H9 (cell line): ENCODE data around the gene NLN. TPM values are rescaled to one million over a fixed set of nuclear protein-coding genes. Genes with fewer than 3 reads are reported as not detected.

ENCODE experiments used
- DNase-seq: peaks from one replicate; pipeline ENCODE4 v3.0.0-alpha.2; 2017
- H2AFZ ChIP-seq: one replicate; pipeline ENCODE4 v1.6.1; 2013; ENCODE audit warnings: mild to moderate bottlenecking, low read length, control low read depth, moderate library complexity
- H2AK5ac ChIP-seq: 2 replicates; pipeline ENCODE4 v1.6.1; 2013; ENCODE audit warnings: low read length, control low read depth, mixed read lengths; ENCODE audit not compliant: insufficient read length
- H2BK120ac ChIP-seq: one replicate; pipeline ENCODE4 v1.6.1; 2013; ENCODE audit warnings: low read depth, mild to moderate bottlenecking, low read length, control low read depth, inconsistent platforms; ENCODE audit not compliant: poor library complexity, severe bottlenecking
- H2BK12ac ChIP-seq: 2 replicates; pipeline ENCODE4 v1.6.1; 2013; ENCODE audit warnings: low read length, control low read depth, mixed read lengths, low read depth; ENCODE audit not compliant: insufficient read length
- H2BK15ac ChIP-seq: 2 replicates; pipeline ENCODE4 v1.6.1; 2013; ENCODE audit warnings: low read depth, low read length, control low read depth
- H2BK20ac ChIP-seq: one replicate; pipeline ENCODE4 v1.6.1; 2013; ENCODE audit warnings: low read depth, mild to moderate bottlenecking, low read length, control low read depth, inconsistent platforms; ENCODE audit not compliant: poor library complexity, severe bottlenecking
- H2BK5ac ChIP-seq: 2 replicates; pipeline ENCODE4 v1.6.1; 2013; ENCODE audit warnings: low read length, control low read depth, mixed read lengths; ENCODE audit not compliant: insufficient read length
- H3K14ac ChIP-seq: 2 replicates; pipeline ENCODE4 v1.6.1; 2013; ENCODE audit warnings: low read length, control low read depth; ENCODE audit not compliant: insufficient read depth
- H3K18ac ChIP-seq: 2 replicates; pipeline ENCODE4 v1.6.1; 2013; ENCODE audit warnings: low read depth, mild to moderate bottlenecking, mixed read lengths, low read length, control low read depth; ENCODE audit not compliant: insufficient read length
- H3K23ac ChIP-seq: 2 replicates; pipeline ENCODE4 v1.6.1; 2013; ENCODE audit warnings: low read length, control low read depth, mixed read lengths, low read depth; ENCODE audit not compliant: insufficient read length
- H3K23me2 ChIP-seq: 2 replicates; pipeline ENCODE4 v1.6.1; 2013; ENCODE audit warnings: low read depth, mild to moderate bottlenecking, mixed read lengths, low read length, control low read depth; ENCODE audit not compliant: insufficient read length, poor library complexity, severe bottlenecking
- H3K27ac ChIP-seq: 2 replicates; pipeline ENCODE4 v1.5.1; 2013; ENCODE audit warnings: low read length, control low read depth, mixed read lengths, low read depth; ENCODE audit not compliant: insufficient read length
- H3K27me3 ChIP-seq: 2 replicates; pipeline ENCODE4 v1.6.1; 2013; ENCODE audit warnings: low read length, control low read depth, inconsistent platforms; ENCODE audit not compliant: insufficient read depth
- H3K4ac ChIP-seq: 2 replicates; pipeline ENCODE4 v1.6.1; 2013; ENCODE audit warnings: low read depth, mild to moderate bottlenecking, control low read depth, inconsistent platforms, low read length, moderate library complexity
- H3K4me1 ChIP-seq: 2 replicates; pipeline ENCODE4 v1.6.1; 2013; ENCODE audit warnings: low read length, control low read depth, inconsistent platforms; ENCODE audit not compliant: insufficient read depth
- H3K4me2 ChIP-seq: 2 replicates; pipeline ENCODE4 v1.6.1; 2013; ENCODE audit warnings: low read length, control low read depth, mixed read lengths; ENCODE audit not compliant: insufficient read length, insufficient read depth
- H3K56ac ChIP-seq: 2 replicates; pipeline ENCODE4 v1.6.1; 2013; ENCODE audit warnings: low read depth, mild to moderate bottlenecking, mixed read lengths, low read length, control low read depth; ENCODE audit not compliant: insufficient read length
- H3K79me1 ChIP-seq: 2 replicates; pipeline ENCODE4 v1.6.1; 2013; ENCODE audit warnings: low read depth, mild to moderate bottlenecking, moderate library complexity, low read length, control low read depth, inconsistent platforms; ENCODE audit not compliant: insufficient read depth, poor library complexity, severe bottlenecking
- H3K79me2 ChIP-seq: 2 replicates; pipeline ENCODE4 v1.6.1; 2013; ENCODE audit warnings: low read length, control low read depth, inconsistent platforms; ENCODE audit not compliant: insufficient read depth
- H3K9ac ChIP-seq: 2 replicates; pipeline ENCODE4 v1.6.1; 2013; ENCODE audit warnings: low read length, control low read depth, mixed read lengths; ENCODE audit not compliant: insufficient read length; ENCODE audit errors: extremely low read depth
- H3K9me3 ChIP-seq: one replicate; pipeline ENCODE4 v1.6.1; 2013; ENCODE audit warnings: low read depth, low read length, inconsistent platforms; ENCODE audit not compliant: control insufficient read depth
- H3T11ph ChIP-seq: one replicate; pipeline ENCODE4 v1.6.1; 2013; ENCODE audit warnings: mild to moderate bottlenecking, low read length, control low read depth, inconsistent platforms
- H4K20me1 ChIP-seq: one replicate; pipeline ENCODE4 v1.6.1; 2013; ENCODE audit not compliant: control insufficient read depth, insufficient read length, insufficient read depth
- H4K5ac ChIP-seq: 2 replicates; pipeline ENCODE4 v1.6.1; 2013; ENCODE audit warnings: low read depth, mild to moderate bottlenecking, mixed read lengths, low read length, control low read depth; ENCODE audit not compliant: insufficient read length
- H4K8ac ChIP-seq: replicated peaks from 2 replicates; pipeline ENCODE4 v1.6.1; 2013; ENCODE audit warnings: low read length, control low read depth, mixed read lengths, low read depth; ENCODE audit not compliant: insufficient read length
- H4K91ac ChIP-seq: 2 replicates; pipeline ENCODE4 v1.6.1; 2013; ENCODE audit warnings: low read depth, mild to moderate bottlenecking, moderate library complexity, mixed read lengths, low read length, control low read depth; ENCODE audit not compliant: insufficient read length
- H3K27ac Mint-ChIP-seq, 3 experiments: 2 replicates in 2 of 3; 3 replicates in 1 of 3; pipeline ENCODE4 v1.8.0; 2020 to 2021; ENCODE audit warnings: mixed read lengths in 3 of 3, mild to moderate bottlenecking in 1 of 3, moderate library complexity in 1 of 3
- H3K27me3 Mint-ChIP-seq: 2 replicates; pipeline ENCODE4 v1.8.0; 2021; ENCODE audit warnings: low read depth, mild to moderate bottlenecking, moderate library complexity, mixed read lengths
- H3K36me3 Mint-ChIP-seq, 3 experiments: 2 replicates in 2 of 3; 3 replicates in 1 of 3; pipeline ENCODE4 v1.8.0; 2020 to 2021; ENCODE audit warnings: low read depth in 3 of 3, mixed read lengths in 3 of 3; ENCODE audit not compliant: insufficient read depth in 1 of 3
- H3K4me1 Mint-ChIP-seq, 2 experiments: 2 replicates each; pipeline ENCODE4 v1.8.0; 2020; ENCODE audit warnings: mixed read lengths in 2 of 2
- H3K4me3 Mint-ChIP-seq, 2 experiments: 2 replicates in 1 of 2; 3 replicates in 1 of 2; pipeline ENCODE4 v1.8.0; 2020 to 2021; ENCODE audit warnings: mild to moderate bottlenecking in 2 of 2, mixed read lengths in 2 of 2, moderate library complexity in 1 of 2
- H3K9me3 Mint-ChIP-seq, 2 experiments: 2 replicates in 1 of 2; 3 replicates in 1 of 2; pipeline ENCODE4 v1.8.0; 2020; ENCODE audit warnings: mild to moderate bottlenecking in 2 of 2, mixed read lengths in 2 of 2, moderate library complexity in 1 of 2
- CTCF ChIP-seq: fragments of 200-600 bp; sonication (generic); conservative IDR thresholded peaks from 3 replicates; pipeline ENCODE4 v1.8.0; 2021; ENCODE audit warnings: antibody characterized with exemption, mild to moderate bottlenecking
- WGBS: extraction: QIAGEN DNeasy Blood & Tissue Kit; methylation state at CpG from one replicate; pipeline ENCODE4 v1.1.7; 2013; ENCODE audit warnings: missing lambda C conversion rate, low lambda C conversion rate, mixed read lengths; ENCODE audit not compliant: insufficient read length; ENCODE audit errors: extremely low coverage; 5-methylcytosine and 5-hydroxymethylcytosine counted together
- total RNA-seq: library from RNA; stranded (reverse); gene quantifications from 2 replicates; pipeline ENCODE4 v1.2.1, GENCODE V29; 2021

Gene NLN
- total RNA-seq, 1 experiment from 2014 or later: 137 TPM

- Histone ChIP-seq H3K9ac (no peak overlapping the region), H3K27me3 (no peaks in the 10 kb centered on the region), H2BK5ac (no peak overlapping the region), H3K23me2 (no peaks in the 10 kb centered on the region), H2BK12ac (no peak overlapping the region), H2BK15ac (no peak overlapping the region), H4K20me1 (no peaks in the 10 kb centered on the region), H4K91ac (no peak overlapping the region), H3K9me3 (no peaks in the 10 kb centered on the region), H3K27ac (no peak overlapping the region), H3K79me1 (peaks cover 12% of the 10 kb centered on the region), H2BK120ac (no peak overlapping the region), H3T11ph (no peak overlapping the region), H4K5ac (no peak overlapping the region), H3K56ac (no peak overlapping the region), H2BK20ac (no peak overlapping the region), H4K8ac (no peak overlapping the region), H3K4me1 (no peaks in the 10 kb centered on the region), H3K79me2 (peaks cover 2% of the 10 kb centered on the region; the same call in 1 of the 2 replicates), H2AFZ (no peak overlapping the region), H3K14ac (no peak overlapping the region), H3K18ac (no peak overlapping the region), H3K23ac (no peak overlapping the region), H2AK5ac (no peak overlapping the region), H3K4ac (no peak overlapping the region), H3K4me2 (no peak overlapping the region)
- Mint-ChIP-seq H3K9me3 (no peaks in the 10 kb centered on the region), H3K4me3 (no peak overlapping the region), H3K36me3 (peaks cover 20 to 33% (median 30%) of the 10 kb centered on the region in 3 experiments; a peak in 6 of 7 replicates), H3K27me3 (no peaks in the 10 kb centered on the region), H3K27ac (no peak overlapping the region), H3K4me1 (no peaks in the 10 kb centered on the region)
- WGBS: no CpG with 5 or more reads among the region's 4 CpGs
- no peak for DNase-seq
- TF ChIP-seq CTCF: no peak
Observed at GRCh38 chr5:65758546-65759144, 36.6 kb downstream of the NLN start.
